NCI-H146 treated with DMSO at 0.1 percent for 48 hours (cell line): ENCODE data around the gene CXCR6.

Source experiments
- DNase-seq: peaks from one replicate; lab custom pipeline; 2025; ENCODE audit not compliant: unreplicated experiment; lab: John Stamatoyannopoulos, UW

Gene CXCR6

DNA sequence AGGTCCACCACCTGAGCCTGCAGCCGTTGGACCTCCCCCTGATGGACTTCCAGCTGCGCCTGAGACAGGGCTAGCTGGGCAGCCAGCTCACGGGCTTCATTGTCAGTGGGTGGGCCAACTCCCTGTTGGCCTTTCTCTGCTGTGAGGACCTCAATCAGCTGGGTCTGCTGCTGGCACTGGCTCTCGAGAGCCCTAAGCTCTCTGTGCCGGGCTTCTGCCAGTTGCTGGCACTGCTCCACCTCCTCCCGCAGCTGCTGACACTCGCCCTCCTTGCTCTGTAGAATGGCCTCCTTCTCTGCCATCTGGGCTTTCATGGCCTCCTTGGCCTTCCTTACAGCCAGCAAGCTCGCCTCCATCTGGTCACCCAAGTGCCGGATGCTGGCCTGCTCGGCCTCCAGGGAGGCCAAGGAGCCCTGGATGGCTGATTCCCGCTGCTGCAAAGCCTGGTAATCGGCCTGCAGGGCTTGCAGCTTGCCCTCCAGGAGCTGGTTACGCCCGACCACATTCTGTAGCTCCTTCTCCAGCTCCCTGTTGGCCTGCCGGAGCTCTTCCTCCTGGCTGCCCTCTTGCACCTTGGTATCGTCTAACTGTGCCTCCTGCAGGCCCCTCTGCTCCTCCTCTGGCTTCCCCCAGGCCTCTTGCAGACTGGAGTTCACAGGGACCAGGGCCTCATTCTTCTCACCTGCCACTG lies 23.8 kb downstream of the CXCR6 start:
- DNase-seq: no peak

GRCh38 chr3:45967724-45968123 lies 24.5 kb downstream of the CXCR6 start:
- no peak for DNase-seq

GRCh38 chr3:45968149-45968548 lies 24.9 kb downstream of the CXCR6 start:
- no peak for DNase-seq

DNA sequence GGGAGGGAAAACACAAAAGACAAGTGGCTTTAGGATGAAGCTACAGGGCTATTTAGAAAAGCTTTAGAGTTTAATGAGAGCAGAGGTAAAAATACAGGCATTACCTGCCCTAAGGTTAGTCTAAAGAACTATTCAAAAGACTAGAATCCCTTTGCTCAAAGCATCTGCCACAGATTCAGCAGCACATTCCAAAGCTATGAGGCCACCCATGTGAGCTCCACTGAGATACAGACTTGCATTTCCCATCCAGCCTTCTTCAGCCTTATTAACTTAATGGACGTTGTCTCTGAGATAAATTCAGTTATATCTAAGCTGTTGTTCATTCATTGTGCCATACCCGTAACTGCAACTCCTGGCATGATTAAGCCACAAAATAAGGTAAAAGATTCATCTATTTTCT lies 25.4 kb downstream of the CXCR6 start:
- DNase-seq: no peak

DNA sequence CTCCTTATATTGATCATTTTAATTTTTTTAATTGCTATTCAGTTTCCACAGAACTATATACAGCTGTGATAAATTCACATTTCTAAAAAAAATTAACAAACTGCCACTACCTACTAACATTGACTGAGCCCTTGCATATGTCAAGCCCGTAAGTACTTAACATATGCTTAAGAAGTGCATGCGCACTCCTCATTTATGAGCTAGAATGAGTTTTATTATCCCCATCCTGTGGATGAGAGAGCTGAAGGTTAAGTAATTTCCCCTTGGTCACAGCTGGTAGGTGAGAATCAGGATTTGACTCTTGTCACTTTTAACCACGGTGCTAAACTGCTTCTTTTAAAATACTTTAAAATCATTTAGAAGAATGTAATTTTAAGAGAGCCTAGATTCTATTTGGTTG lies 25.9 kb downstream of the CXCR6 start:
- no peak for DNase-seq

DNA sequence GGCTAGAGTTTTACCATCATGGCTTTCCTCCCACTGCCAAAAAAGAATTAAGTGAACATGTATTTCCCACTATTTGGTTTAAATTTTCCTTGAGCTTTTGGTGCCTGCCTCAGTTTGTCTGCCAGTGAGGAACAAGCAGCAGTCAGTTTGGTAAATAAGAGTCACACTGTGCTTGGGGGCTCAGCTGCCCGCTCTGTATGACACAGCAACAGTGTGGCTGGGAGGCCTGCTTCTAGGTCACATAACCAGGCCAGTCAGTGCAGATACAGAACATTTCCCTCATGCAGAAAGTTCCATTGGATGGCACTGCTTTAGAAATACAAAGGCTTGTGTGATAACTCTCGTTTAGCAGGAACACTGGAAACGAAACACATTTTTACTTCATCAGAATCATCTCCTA lies 26.7 kb downstream of the CXCR6 start:
- DNase-seq: no peak

DNA sequence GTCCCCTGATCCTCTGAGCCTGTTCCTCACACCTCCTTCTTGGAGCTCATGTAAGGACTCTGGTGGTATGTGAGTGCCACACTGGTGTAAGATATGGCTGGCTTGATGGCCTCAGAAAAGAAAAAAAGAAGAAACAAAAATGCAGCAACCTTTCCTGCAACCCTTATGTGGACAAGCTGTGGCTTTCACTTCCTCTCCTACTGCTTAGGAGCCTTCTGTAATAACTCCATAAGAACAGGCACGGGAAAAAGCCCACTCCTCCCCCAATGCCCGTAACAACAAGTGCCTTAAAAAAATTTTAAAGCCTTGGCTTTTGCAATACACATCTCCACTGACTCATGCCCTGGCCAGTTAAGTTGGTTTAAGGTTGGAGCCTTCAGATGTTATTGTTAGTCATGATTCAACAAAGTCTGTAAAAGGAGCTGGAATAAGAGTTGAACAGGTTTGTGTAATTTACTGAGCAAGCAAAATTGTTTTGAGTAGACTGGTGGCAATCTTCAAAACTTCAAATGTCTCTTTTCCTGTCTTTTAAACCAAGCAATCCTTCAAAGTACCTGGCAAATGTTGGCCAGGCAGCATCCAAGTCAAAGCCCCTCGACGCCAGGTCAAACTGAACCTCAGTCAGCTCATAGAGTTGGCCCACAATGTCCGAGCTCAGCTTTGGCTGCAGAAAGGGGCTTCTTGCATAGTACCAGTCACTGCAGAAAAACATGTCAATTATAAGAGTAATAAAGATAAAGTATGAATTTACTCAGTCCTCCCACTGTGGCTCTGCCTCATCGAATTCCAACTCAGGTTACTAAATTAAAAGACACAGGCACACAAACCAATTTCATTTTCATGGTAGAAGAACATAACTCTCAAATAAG lies 29.5 kb downstream of the CXCR6 start:
- DNase-seq: no peak

DNA sequence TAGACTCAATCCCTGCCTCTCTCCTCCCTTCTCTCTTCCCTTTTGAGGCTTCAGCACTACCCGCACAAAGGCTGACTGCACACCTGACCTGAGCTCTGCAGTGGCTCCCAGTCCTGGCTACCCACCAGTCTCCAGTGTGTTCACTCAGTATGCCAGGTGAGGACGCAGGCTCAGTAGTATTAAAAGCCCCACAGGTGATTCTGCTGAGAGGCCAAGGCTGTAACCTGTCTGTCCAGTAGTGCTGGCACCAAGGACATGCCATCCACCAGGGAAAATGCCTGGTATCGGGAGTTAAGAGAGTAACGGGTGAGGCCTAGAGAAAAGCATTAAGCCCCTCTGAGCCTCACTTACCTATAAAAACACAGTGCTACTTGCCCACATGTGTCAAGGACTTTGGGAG lies 31.4 kb downstream of the CXCR6 start:
- no peak for DNase-seq

DNA sequence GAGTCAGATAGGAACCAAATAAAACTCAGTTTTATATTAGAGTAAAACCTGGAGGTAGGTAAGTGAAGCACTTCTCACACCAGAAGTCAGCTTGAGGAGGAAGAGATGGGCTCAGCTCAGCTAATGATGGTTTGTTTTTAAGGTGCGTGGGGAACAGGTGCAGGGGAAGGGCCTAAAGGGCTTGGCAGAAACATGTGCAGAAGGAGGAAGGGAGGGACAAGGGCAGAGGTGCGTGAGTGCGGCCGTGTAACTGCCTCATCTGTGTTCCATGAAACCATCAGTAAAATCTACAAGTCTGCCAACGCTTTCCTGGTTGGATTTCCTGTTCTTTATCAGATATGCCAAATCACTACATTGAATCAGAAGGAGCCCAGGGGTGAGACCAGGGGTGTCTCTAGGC lies 32.4 kb downstream of the CXCR6 start:
- DNase-seq: no peak

GRCh38 chr3:45976191-45977091 lies 33.2 kb downstream of the CXCR6 start:
- no peak for DNase-seq

DNA sequence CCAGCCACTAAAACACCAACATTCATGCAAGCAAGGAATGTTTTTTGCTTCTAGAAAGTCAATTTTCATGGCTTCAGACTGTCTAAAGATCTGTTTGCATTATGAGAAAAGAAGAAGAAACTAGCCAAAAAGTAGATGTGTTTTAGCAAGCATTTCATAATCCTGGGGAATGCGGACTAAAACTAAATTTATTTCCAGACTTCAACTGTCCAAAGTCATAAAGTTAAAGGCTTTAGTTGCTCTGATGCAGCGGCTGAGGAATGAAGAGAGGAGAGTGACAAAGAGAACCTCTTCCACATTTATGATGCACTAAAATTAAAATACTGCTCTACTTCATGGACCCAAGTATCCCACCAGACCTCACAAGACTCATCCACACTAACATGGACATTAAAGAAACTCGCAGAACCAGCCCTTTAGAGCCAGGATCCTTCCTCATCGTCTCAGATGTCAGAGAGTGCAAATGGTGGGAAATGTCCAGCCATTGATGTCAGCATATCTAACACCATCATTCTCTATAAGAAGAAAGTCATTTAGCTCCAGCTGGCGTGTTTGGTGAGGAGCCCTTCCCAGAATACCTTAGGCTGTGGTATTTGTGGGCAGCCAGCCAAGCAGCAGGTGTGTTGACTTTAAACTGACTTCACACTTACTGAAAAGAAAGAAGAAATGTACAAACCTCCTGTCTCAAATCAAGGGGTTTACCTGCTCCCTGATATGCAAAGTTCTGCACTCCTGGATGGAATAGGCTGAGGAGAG lies 34.9 kb downstream of the CXCR6 start:
- peak; percentile 2 for DNase-seq

- DNase-seq: no peak
These were observed 36.1 kb downstream of the CXCR6 start for GRCh38 chr3:45979378-45979777.

DNA sequence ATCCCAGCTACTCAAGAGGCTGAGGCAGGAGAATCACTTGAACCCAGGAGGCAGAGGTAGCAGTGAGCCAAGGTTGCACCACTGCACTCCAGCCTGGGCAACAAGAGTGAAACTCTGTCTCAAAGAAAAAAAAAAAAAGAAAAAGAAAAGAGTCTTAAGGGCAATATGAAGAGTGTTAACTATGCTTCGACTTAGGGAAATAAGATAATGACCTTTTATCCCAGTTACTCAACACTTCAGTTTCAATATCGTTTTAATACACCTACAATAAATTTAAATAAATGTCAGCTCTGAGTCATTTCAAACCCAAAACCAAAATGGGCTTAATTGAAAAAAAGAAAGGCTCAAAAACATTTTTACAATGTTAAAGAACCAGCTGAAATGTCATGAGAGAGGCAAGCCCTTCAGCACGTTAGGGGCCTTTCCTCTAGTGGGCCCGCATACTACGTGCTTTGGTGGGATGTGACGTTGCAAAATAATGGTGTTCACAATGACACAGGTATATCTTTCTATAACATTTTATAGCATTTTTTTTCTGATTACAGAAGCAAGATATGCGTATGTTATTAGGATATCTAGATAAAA lies 37.1 kb downstream of the CXCR6 start:
- DNase-seq: no peak

GRCh38 chr3:45980819-45981218 lies 37.6 kb downstream of the CXCR6 start:
- no peak for DNase-seq

GRCh38 chr3:45981346-45982074 lies 38.2 kb downstream of the CXCR6 start:
- DNase-seq: no peak

GRCh38 chr3:45983770-45984169 lies 40.5 kb downstream of the CXCR6 start:
- DNase-seq: no peak

GRCh38 chr3:45984331-45985312 lies 41.4 kb downstream of the CXCR6 start:
- DNase-seq: no peak

- no peak for DNase-seq
These were observed 42.5 kb downstream of the CXCR6 start for GRCh38 chr3:45985532-45986302.
